Stimulated activated CD4-positive, alpha-beta T cell treated with anti-CD3 and anti-CD28 coated beads, Interleukin-1b, Interleukin-23, amount 100 ng/mL, for 24 hours (primary cell): ENCODE data around the gene CASP7.

Experiments used
- DNase-seq, 4 experiments: peaks; one replicate each; pipeline ENCODE4 v3.0.0-alpha.2; 2020; ENCODE audit warnings: low read depth in 4 of 4, low spot score in 1 of 4

CASP7 gene

DNA sequence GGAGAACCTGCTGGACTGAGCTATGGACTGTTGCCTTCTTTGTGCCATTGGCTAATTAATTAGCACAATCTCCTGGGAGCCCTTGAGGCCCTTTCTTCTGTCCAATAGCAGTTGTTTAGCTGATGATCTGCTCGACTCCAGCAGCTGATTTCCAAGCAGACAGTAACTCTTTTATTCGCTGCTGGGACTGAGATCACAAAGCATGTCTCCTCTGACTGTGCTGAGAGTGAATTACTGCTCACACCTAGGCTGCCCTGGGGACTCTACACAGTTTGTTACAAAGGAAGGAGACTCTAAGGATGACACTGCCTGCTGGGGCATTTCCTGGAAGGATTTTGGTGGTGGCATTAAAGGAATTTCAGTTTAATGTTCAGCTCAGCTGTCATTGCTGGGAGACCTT lies 31.4 kb downstream of the CASP7 start:
- DNase-seq: no peak

DNA sequence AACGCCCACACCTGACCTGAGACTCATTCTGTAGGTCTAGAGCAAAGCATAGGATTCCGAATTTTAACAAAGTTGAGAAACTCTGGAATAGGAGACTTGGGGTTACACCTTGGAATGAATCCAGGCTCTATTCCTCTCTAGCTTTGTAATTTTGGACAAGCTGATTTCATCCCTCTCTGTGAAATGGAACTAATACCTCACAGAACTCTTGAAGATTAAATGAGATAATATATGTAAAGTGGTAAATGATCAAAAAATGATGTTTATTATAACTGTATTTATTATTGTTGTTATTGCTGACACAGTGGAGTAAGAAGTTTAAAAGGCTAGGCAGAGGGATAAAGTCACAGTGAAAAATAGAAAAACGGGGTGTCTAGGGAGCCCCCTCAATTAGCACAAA lies 32.3 kb downstream of the CASP7 start:
- no peak for DNase-seq

DNA sequence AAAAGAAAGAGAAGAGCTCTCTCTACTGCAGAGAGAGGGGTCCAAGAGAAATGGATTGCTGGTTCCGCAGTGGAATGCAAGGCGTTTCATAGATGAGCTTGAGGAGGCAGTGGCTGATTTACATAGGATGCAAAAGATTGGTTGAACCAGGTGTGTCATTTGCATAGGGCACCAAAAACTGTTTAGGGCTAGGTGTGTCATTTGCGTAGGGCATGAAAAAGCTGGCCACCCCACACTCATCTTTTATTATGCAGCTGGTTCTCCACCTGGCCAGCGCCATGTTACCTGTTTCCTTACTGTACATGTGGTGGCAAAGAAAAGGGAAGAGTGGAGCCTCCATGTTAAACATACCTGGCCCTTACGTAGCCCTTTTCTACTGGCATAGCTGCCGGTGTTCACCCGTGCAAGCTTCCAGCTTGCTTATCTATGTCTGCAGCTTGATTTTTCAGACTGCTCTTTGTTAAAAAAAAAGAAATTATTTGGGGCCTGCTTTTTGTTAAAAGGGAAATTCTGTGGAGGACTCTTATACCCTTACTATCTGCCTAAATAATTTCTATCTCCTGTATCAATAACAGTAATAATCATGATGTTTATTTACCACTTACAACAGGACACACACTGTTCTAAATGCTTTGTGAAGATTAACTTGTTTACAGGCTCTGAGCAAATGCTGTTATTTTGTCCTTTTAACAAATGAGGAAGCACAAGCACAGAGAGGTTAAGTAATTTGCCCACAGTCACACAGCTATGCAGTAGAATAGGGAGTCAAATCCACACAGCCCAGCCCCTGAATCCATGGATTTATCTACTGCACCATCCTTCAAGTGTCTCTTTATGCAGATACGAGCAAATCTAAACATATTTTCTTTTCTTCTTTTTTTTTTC lies 33.3 kb downstream of the CASP7 start:
- DNase-seq: no peak

DNA sequence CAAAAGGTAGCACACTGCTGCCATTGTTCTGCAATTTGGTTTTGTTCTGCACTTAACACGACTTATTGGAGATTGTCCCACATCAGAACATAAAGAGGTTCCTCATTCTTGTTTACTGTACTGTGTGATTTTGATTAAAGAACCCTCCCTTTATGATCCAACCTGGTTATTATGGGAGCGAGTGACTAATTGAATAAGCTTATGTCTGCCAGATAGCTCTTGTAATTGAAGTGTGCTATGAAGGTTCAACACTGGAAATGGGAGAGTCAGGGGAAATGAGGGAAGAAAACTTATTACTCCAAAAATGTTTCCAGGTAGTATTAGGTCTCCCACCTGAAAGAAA lies 33.9 kb downstream of the CASP7 start:
- no peak for DNase-seq

DNA sequence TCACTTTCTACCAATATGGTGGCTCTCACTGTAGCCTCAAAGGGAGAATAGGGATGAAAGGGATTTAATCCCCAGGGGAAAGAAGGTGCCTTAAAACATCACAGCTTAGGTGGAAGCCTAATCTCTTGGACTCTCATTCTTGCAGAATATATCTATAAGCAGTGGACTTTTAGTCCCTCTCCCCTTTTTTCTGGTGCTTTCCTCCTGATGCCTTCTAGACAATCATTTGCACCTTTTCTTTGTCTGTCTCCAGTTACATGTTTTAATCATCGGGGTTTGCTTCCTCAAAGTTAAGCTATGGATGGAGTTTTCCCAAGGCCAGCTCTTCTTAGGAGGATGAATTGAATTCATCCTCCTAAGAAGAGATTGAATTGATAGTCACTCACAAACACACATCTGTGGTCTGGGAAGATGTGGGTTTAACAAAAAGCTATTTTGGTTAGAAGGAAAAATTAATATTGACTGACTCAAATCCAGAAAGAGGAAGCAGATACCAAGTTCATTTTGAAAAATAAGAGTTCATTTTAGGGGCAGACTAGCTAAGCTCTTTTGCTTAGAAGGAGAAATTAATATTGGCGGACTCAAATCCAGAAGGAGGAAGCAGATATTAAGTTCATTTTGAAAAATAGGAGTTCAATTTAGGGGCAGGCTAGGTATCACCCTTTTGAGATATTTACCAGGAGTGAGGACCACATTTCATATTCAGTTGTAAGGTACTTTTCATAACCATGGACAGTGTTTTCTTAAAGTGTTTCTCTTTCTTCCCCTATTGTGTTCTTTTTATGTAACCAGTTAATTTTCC lies 36.6 kb downstream of the CASP7 start:
- DNase-seq: no peak

DNA sequence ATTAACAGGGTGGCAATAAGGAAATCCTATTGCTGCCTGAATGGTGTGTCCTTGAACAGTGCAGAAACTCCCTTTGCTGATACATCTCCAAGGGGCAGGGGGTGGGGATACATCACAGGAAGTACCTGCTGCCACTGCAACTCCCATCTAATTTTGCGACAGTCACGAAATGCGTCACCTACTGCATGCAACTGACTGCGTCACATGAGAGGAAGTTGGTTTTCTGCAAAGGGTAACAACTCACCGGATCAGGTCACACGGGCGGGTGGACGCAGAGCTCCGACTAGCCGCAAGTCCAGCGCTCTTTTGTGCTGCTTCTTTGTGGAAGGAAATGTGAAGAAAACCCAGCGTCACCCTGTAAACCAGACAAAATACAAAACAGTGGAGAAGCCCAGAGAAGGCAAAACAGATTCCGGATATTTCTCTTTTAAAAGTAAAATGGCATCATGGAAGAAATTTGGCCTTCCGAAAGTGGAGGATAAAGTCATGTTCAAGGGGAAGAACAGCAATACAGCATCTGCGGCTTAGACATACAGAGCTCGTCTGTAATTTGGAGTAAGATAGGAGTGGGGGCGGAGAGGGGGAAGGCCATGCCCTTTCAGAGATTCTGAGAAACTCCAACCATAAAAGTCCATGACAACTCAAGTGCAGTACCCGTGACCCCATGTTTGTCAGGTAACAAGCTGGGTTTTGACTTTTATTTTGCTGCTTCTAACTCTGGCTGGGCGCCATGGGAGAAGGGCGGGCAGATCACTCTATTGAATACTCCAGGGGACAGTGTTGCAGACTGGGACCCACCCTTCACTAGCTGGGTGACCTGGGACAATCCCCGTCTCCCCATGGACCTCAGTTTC lies 39.5 kb downstream of the CASP7 start:
- DNase-seq: no peak

DNA sequence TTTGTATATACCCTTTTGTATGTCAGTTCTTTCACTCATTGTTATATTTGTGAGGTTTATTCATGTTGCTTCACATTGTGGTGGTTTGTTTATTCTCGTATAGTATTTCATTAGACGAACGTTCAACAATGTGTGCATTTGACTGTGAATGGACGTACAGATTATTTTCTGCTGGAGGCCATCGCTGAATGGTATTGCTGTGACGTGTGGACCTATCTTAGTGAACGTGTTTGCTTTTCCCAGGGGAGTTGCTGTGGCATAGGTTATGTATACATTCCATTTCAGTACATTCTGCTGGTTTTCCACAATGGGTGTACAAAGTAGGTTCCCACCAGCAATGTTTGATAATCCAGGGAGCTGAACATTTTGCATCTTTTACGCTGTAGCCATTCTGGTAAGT lies 40.7 kb downstream of the CASP7 start:
- DNase-seq: no peak

DNA sequence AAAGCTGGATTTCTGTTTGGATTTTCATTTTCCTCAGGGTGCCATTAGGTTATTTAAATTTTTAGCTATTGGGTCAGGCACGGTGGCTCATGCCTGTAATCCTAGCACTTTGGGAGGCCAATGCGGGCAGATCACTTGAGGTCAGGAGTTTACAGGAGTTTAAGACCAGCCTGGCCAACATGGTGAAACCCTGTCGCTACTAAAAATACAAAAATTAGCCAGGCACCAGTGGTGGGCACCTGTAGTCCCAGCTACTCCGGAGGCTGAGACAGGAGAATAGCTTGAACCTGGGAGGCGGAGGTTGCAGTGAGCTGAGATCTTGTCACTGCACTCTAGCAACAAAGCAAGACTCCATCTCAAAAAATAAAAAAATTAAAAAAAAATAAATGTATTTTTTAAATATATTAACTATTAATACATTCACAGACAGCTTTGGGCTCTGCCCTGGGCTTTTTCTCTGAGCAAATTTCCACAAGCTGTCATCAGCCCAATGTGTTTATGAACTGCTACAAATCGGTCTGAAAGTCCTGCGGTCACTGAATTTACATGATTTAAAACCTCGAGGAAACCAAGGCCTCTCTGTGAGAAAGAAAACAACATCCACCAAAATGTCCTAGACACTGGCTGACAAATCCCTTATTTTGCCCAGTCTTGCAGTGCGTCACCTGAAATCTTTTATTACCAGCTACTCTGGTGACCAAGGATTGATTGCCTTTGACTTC lies 52.6 kb downstream of the CASP7 start:
- no peak for DNase-seq

DNA sequence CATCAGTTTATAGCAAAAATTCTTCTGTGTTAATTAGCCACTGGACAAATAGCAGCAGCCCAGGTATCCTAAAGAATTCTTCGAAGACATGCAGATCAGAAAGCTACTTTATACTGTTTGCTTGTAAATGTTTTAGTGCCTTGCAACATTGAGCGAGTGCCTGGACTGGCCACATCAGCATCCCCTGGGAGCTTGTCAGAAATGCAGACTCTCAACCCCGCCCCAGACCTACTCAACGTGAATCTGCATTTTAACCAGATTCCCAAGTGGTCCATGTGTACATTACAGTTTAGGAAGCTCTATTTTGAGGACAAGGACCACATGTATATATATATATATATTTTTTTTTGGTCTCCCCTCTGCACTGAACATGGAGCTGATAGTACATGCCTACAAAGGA lies 53.3 kb downstream of the CASP7 start:
- no peak for DNase-seq

DNA sequence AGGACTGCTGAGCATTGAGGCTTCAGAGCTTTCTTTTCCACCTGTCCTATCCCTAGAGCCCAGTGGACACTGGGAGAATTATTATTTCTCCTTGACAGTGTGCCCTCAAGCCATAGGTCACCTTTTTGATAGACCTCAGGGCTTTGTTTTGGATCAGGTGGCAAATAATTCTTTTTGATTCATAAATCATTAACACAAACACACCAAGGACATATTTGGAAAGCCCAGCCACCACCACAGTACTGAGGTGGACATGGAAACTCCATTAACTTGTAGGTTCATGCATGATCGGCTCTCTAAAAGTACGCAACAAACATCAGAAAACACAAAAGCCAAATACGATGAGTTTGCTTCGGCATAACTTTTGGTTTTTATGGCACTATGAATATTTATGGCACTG lies 53.9 kb downstream of the CASP7 start:
- DNase-seq: no peak

DNA sequence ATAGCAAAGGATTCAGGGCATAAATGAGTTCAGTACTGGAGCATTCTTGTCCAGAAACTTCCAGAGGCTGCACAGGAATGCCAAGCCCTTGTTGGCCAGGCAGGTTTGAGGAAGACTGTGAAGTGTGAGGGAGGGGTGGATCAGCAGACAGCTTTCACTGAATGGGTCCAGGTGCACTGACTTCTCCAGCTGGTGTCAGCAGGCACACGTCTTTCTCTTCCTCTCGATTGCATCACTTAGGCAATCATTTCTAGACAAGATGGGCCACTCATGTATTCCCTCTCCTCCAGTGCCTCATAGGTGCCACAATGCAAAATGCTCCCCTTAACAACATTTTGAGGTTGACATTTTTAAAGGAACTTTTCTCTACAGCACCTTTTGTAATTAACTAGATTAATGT lies 56.2 kb downstream of the CASP7 start:
- no peak for DNase-seq

DNA sequence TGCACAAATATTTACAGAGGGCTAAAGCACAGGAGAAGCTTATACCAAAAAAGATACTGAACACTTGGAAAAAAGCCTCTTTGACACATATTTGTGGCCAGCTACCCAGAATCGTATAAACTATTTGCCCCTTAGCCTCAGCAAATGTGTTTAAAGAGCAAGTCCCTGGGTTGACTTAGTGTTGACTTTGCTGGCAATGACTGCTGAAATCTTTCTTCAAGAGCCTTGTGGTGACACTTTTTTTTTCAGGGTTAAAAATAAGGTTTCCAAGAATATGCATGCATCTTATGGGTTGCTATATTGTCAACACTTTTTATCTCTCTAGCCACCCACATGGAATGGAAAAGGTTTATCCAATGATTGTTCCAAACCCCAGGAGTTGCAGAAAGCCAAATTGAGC lies 56.9 kb downstream of the CASP7 start:
- DNase-seq: no peak

DNA sequence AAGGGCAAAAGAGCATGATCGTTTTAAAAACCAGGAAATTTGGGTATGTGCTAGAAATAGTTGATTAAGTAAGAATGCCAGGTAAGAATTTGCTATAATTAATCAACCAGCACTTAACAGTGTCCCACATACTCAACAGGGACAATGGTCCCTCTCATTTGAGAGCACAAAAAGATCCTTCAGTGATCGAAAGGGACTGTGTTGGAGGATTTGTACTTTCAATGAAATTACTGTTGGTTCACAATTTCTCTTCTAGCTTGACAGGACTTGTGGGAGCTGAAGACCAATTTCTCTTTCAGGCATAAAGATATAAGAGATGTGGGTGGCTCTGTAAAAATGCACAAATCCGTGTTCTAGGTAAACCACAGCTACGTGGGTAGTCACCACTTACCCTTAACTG lies 59.3 kb downstream of the CASP7 start:
- no peak for DNase-seq

DNA sequence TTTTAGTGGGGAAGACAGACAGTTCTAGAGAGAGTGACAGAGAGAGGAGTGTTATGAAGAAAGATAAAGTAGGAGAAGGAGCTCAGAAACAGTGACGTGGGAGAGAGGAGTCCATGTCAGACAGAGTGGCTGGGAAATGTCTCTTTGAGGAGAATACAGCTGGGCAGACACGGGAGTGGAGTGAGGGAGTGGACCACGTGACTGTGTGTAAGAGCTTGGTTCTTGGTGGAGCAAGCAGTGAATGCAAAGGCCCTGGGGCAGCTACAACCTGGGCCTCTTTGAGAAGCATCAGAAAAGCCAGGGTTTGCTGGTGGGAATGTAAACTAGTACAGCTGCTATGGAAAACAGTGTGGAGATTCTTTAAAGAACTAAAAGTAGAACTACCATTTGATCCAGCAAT lies 59.9 kb downstream of the CASP7 start:
- DNase-seq: no peak

DNA sequence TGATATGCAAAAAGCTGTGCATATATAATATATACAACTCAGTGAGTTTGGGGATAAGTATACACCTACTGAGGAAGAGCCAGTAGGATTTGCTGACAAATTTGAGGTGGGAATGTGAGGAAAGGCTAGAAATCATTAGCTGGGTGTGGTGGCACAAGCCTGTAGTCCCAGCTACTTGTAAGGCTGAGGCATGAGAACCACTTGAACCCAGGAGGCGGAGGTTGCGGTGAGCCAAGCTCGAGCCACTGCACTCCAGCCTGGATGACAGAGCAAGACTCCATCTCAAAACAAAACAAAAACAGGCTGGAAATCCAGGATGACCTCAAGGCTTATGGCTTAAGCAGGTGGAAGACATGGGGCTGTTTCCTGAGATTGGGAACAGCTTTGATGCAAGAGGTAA lies 61.1 kb downstream of the CASP7 start:
- no peak for DNase-seq

DNA sequence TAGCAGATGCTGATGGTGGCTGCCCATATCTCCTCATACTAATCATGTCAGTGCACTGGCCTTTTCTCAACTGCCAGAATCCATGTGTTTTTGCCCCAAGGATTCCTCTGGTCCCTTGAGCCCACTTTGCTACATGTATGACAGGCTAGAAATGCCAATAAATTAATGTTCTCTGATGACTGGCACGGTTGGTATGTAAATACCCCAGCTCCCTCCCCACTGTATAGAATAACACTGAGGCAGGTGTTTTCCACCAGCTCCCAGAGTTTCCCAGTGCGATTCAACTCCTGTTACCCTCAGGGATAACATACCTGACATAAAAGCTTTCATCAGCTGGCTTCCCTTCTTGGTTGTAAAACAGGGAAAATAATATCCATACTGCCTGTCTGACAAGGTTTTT lies 62.8 kb downstream of the CASP7 start:
- DNase-seq: no peak

DNA sequence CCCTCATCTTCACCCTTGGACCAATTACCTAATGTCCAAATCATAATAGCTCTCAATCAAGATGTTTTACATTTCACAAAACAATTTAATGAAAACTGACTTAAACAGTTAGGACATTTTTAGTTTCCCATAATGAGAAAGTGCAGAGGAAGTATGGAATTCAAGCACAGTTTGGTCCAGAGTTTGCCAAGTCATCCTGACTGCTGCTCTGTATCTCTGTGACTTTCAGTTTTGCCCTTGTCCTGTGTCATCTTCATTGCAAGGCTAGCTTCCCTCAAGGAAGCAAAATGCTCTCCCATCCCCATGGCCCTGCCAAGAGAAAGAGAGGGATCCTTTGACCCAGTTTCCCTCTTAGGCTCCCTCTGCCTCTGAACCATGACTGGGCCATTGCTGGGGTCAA lies 63.9 kb downstream of the CASP7 start:
- no peak for DNase-seq

DNA sequence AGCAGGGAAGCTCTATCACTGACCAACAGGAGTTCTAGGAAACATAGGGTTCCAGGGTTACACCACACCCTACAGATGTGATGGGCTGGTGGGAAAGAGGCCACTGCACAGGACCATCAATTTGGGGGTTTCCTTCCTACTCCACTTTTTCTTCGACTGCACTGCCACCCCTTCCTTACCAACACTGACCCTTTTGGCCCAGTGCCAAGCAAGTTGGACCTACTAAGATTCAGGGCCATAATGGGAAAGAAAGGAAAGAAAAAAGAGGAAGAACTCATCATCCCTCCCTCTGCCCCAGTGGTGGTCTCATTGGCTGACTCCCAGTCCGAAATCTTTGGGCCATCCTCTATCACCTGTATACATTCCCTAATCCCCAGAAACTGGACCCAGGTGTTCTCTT lies 65.7 kb downstream of the CASP7 start:
- no peak for DNase-seq

DNA sequence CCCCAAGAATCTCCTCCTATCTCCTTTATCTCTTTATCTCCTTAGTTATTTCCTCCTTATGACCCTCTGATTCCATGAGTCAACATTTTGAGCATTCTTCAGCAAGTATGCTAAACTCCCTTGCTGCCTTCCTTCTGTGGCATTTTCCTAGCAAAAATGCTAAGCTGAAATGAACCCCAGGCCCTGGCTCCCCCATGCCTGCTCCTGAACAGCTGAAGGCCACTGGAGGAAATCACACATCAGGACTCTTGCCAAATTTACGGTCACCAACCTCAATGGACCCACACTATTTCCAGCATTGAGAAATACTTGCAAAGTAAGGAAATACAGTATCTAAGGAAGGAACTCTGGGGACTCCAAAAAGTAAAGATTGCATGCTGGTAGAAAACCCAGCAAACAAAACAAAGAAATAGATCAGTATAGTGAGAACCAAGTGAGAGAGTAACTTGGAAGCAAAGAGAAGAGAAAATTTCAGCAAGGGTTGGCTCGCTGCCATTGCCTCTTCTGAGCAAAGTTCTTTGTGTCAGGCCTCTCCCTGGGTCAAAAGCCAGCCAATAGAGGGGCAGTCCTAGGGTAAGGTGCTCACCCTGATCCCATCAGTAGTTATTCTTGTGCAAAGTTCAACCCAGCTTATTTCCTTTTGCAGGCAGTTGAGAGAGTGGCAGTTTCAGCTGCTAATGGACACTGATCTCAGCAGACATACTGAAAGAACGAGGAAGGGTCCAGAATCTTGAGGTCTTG lies 66.7 kb downstream of the CASP7 start:
- no peak for DNase-seq

DNA sequence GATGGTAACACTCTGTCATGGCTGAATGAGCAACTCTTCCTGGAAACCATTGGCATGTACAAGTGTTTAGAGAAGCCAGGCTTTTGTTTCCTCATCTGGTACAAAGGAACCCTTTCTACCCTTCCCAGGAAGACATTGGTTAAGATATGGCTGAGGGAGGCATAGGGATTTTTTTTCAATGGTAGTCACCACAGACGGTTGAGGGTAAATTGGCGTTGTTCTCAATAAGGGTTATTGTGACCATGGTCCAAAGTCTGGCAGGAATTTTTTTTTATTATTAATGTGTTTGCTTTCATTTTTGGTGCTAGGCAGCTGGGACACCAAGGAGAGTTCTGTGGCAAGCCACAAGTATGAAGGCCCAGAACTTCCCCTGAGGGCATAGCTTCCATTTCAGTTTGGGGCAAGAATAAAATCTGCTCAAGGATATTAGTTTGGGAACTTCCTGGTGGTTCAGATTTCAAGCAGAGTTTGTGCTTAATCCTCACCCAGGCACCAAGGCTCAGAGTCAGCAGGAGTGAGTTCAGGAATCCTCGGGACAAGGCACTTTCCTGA lies 71.5 kb downstream of the CASP7 start, which contains the start of gene PLEKHS1:
PLEKHS1 (plus strand) TSS at position 502 of the 552 bp plus-strand sequence. CDS start 3,596 bp downstream, outside the sequence.
- no peak for DNase-seq
